ENCODE results near the gene NKX6-2. TPM values are rescaled to one million over a fixed set of nuclear protein-coding genes. Genes with fewer than 3 reads are reported as not detected.

NKX6-2 gene
- not detected in 2 replicates for total RNA-seq

GRCh38 chr10:132785723-132786475 is at the start of gene NKX6-2:
Gene NKX6-2, minus strand, starts transcription at chr10:132786147. Its CDS starts 199 bp downstream, at chr10:132785948.

Other genes starting within 250 kb of the NKX6-2 start
- gene INPP5A, start 248.4 kb downstream of the NKX6-2 start, total RNA-seq = 16.9 and 18.5 TPM in 2 replicates
- 0.24 TPM in 1 of 2 replicates, not detected in the other for gene CFAP46, start 156.4 kb upstream of the NKX6-2 start, total RNA-seq